Gastrocnemius medialis (tissue), 4 donors: ENCODE results near the gene TOM1. TPM values are rescaled to one million over a fixed set of nuclear protein-coding genes. Genes with fewer than 3 reads are reported as not detected.
A peak's percentile ranks its signal among the peaks of the same experiment; 100 is the strongest.

Experiments
- ATAC-seq, 2 donors: fragments of 150-250 bp; one replicate each; pipeline ENCODE4 v1.9.1; 2016
- DNase-seq, 2 donors: peaks; one replicate each; pipeline ENCODE4 v3.0.0-alpha.2; 2019
- H3K27ac ChIP-seq, 4 donors: fragments of 200-600 bp; sonication (generic); 1 replicate in 1 of 4; 2 replicates in 3 of 4; pipeline ENCODE4 v1.5.1; 2016 to 2018; ENCODE audit warnings: mild to moderate bottlenecking in 2 of 4, moderate library complexity in 1 of 4
- H3K27me3 ChIP-seq, 3 donors: fragments of 200-600 bp; sonication (generic) in 2 of 3; 1 replicate in 1 of 3; 2 replicates in 2 of 3; pipeline versions ENCODE4 v1.5.1 to v1.6.0; 2016 to 2019; ENCODE audit warnings: mild to moderate bottlenecking in 1 of 3, moderate library complexity in 1 of 3
- H3K36me3 ChIP-seq, 2 donors: fragments of 200-600 bp; sonication (generic) in 1 of 2; one replicate each; pipeline ENCODE4 v1.5.1; 2017 to 2018
- H3K4me1 ChIP-seq, 2 donors: fragments of 200-600 bp; sonication (generic) in 1 of 2; one replicate each; pipeline ENCODE4 v1.5.1; 2016 to 2017; ENCODE audit warnings: mild to moderate bottlenecking in 2 of 2
- H3K4me3 ChIP-seq, 4 donors: fragments of 200-600 bp; sonication (generic) in 3 of 4; 1 replicate in 1 of 4; 2 replicates in 3 of 4; pipeline ENCODE4 v1.5.1; 2016 to 2019; ENCODE audit warnings: mild to moderate bottlenecking in 2 of 4
- H3K9me3 ChIP-seq, 3 donors: fragments of 200-600 bp; sonication (generic) in 2 of 3; 1 replicate in 1 of 3; 2 replicates in 2 of 3; pipeline ENCODE4 v1.5.1; 2016 to 2019
- POLR2A ChIP-seq, 2 donors: fragments of 450-650 bp; IDR thresholded peaks; one replicate each; pipeline ENCODE4 v1.6.1; 2017; ENCODE audit warnings: antibody characterized with exemption in 2 of 2, mild to moderate bottlenecking in 2 of 2, moderate library complexity in 2 of 2
- in situ Hi-C, 4 donors: fragments of 200-750 bp; cut with MboI; loops; one replicate each; pipeline versions ENCODE4 v1.15.0 to v1.8.0; 2017; ENCODE audit warnings: low sequenced_read_pairs in 4 of 4
- intact Hi-C: fragments of 100-400 bp; cut with DNase I; formaldehyde crosslinking; loops from one replicate; pipeline ENCODE4 v1.15.1; 2023; ENCODE audit warnings: low total_unique reads
- total RNA-seq, 4 donors: library from RNA; depleted of rRNA; stranded (reverse); fragments of >200 nt; gene quantifications; one replicate each; pipeline versions ENCODE4 v1.1.0 to v1.2.3, GENCODE V29; 2016
- TF ChIP-seq, protein P1 (sequence below), 5 experiments: fragments of 450-650 bp in 3 of 5; fragments of 200-600 bp in 2 of 5; sonication (generic) in 2 of 5; IDR thresholded peaks in 4 of 5; conservative IDR thresholded peaks in 1 of 5; 1 replicate in 4 of 5; 2 replicates in 1 of 5; pipeline ENCODE4 v1.5.1; 2016 to 2019; ENCODE audit warnings: antibody characterized with exemption in 5 of 5, mild to moderate bottlenecking in 3 of 5, moderate library complexity in 3 of 5

The TOM1 gene
- total RNA-seq, 4 donors from 2014 or later = 363 to 609 (median 425) TPM

DNA sequence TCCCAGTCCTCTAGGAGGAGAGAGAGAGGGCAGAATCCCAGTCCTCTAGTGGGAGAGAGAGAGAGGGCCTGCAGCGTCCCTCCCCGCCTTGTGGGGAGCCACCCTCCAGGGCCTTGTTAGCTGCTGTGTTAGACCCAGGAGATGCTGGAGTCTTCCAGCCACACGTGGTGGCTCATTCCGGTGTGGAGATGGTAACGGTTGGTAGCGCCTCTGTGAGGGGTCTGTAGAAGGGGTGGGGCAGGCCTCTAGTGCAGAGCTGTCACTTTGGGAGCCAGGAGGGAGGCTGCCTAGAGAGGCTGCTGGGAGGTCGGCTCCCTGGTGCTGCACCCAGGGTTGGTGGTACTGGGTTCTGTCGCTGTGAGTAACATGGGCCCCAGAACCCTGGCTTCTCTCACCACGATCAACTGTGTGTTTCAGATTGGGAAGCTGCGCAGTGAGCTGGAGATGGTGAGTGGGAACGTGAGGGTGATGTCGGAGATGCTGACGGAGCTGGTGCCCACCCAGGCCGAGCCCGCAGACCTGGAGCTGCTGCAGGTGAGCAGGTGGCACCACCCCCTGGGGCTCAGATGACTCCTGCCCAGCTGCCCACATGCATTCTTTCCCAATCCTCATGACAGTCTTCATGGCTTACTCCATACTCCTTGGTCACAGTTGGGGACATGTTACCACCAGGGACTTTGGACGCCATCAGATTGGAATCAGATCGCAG lies 27.3 kb downstream of the TOM1 start:
- H3K27me3 ChIP-seq = no peaks in the 10 kb centered on the region
- DNase-seq (no peak), ATAC-seq (no peak)
- intact Hi-C loops (no loop called here), in situ Hi-C loops (loop anchor here in 2 of 4 donors (25.0 kb wide), 1 partner anchor 260 kb away; no protein-coding TSS in a partner anchor)
- TF ChIP-seq, protein P1, sequence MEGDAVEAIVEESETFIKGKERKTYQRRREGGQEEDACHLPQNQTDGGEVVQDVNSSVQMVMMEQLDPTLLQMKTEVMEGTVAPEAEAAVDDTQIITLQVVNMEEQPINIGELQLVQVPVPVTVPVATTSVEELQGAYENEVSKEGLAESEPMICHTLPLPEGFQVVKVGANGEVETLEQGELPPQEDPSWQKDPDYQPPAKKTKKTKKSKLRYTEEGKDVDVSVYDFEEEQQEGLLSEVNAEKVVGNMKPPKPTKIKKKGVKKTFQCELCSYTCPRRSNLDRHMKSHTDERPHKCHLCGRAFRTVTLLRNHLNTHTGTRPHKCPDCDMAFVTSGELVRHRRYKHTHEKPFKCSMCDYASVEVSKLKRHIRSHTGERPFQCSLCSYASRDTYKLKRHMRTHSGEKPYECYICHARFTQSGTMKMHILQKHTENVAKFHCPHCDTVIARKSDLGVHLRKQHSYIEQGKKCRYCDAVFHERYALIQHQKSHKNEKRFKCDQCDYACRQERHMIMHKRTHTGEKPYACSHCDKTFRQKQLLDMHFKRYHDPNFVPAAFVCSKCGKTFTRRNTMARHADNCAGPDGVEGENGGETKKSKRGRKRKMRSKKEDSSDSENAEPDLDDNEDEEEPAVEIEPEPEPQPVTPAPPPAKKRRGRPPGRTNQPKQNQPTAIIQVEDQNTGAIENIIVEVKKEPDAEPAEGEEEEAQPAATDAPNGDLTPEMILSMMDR (IDR thresholded peaks at IDR 0.05 in 4 of 5, conservative IDR thresholded peaks at IDR 0.05 in 1 of 5) = no peak
- no peak for TF ChIP-seq POLR2A (IDR thresholded peaks at IDR 0.05)
- H3K36me3 ChIP-seq = peaks cover 0 to 70% of the 10 kb centered on the region in 2 donors
- H3K9me3 ChIP-seq = no peaks in the 10 kb centered on the region
- H3K27ac ChIP-seq = peak overlapping the region; percentile 83 to 98 (median 92)
- peaks cover 7 to 14% of the 10 kb centered on the region in 2 donors for H3K4me1 ChIP-seq
- H3K4me3 ChIP-seq = no peak overlapping the region

- intact Hi-C loops = loop anchor here (1.0 kb wide), 1 partner anchor 12 kb away; no protein-coding TSS in a partner anchor
- H3K27ac ChIP-seq = peak overlapping the region; percentile 83 to 98 (median 92)
- no peaks in the 10 kb centered on the region for H3K27me3 ChIP-seq
- H3K9me3 ChIP-seq = no peaks in the 10 kb centered on the region
- peak; percentile 17 to 48 for ATAC-seq
- no peak for DNase-seq
- TF ChIP-seq POLR2A (IDR thresholded peaks at IDR 0.05) = no peak
- TF ChIP-seq, protein P1 (IDR thresholded peaks at IDR 0.05 in 4 of 5, conservative IDR thresholded peaks at IDR 0.05 in 1 of 5) = no peak
- H3K36me3 ChIP-seq = peaks cover 0 to 71% of the 10 kb centered on the region in 2 donors
- in situ Hi-C loops = loop anchor here in 2 of 4 donors (25.0 kb wide), 1 partner anchor 259 kb away; no protein-coding TSS in a partner anchor
- no peak overlapping the region for H3K4me3 ChIP-seq
- H3K4me1 ChIP-seq = peaks cover 7 to 14% of the 10 kb centered on the region in 2 donors
Measured at GRCh38 chr22:35327690-35328471, 28.2 kb downstream of the TOM1 start.

DNA sequence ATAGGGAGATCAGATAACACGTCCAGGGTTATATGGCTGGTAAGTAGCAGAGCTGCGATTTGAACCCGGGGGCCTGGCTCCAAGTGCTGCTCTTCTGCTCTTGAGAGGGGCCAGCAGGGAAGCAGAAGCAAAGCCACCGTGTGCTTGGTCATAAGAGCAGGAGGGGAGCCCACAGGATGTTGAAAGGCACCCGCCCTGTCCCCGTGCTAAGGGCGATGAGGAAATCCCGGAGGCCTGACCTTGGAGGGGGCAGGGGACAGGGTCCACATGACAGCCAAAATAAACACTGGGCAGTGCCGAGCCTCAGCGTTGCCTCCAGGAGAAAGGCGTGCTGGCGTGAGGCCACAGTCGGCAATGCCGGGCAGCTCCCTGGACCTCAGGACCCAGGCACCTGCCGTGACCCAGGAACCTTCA lies 28.8 kb downstream of the TOM1 start:
- ATAC-seq (peak; percentile 54 to 73), DNase-seq (peak; percentile 53 to 90)
- peaks cover 7 to 14% of the 10 kb centered on the region in 2 donors for H3K4me1 ChIP-seq
- no peak overlapping the region for H3K4me3 ChIP-seq
- in situ Hi-C loops = loop anchor here in 2 of 4 donors (25.0 kb wide), 1 partner anchor 259 kb away; no protein-coding TSS in a partner anchor
- H3K27ac ChIP-seq = peak overlapping the region; percentile 83 to 98 (median 92)
- TF ChIP-seq POLR2A (IDR thresholded peaks at IDR 0.05) = peak; percentile 50 to 63
- TF ChIP-seq, protein P1 (IDR thresholded peaks at IDR 0.05 in 4 of 5, conservative IDR thresholded peaks at IDR 0.05 in 1 of 5) = no peak
- H3K36me3 ChIP-seq = peaks cover 0 to 71% of the 10 kb centered on the region in 2 donors
- H3K27me3 ChIP-seq = no peaks in the 10 kb centered on the region
- H3K9me3 ChIP-seq = no peaks in the 10 kb centered on the region
- intact Hi-C loops = loop anchor here (1.0 kb wide), 1 partner anchor 12 kb away; no protein-coding TSS in a partner anchor

DNA sequence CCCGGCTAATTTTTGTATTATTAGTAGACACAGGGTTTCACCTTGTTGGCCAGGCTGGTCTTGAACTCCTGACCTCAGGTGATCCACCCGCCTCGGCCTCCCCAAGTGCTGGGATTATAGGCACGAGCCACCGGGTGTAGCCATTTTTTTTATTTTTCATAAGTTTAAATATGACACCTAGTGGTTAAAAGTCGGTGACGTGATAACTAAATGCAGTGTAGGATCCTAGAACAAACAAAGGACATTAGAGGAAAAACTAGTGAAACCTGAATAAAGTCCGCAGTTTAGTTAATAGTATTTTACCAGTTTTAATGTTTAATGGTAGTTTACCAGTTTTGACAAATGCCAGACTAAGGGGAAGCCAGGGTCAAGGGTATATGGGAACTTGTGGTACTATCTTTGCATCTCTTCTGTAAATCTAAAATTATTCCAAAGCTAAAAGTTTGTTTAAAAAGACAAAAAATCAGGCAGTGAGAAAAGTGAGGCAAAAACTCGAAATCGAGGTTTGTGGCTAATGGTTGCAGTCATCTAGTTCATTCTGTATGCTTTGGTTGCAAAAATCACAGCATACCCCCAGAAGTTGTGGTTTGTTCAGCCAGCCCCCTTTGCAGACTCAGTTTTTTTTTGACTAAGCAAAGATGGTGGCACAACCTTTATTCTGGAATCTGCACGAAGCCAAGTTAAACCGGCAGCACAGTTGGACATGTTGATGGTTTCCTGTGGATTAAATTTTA lies 29.6 kb downstream of the TOM1 start:
- DNase-seq (no peak), ATAC-seq (no peak)
- no peak overlapping the region for H3K4me3 ChIP-seq
- peaks cover 7 to 14% of the 10 kb centered on the region in 2 donors for H3K4me1 ChIP-seq
- in situ Hi-C loops = loop anchor here in 2 of 4 donors (25.0 kb wide), 1 partner anchor 258 kb away; no protein-coding TSS in a partner anchor
- intact Hi-C loops = no loop called here
- H3K9me3 ChIP-seq = no peaks in the 10 kb centered on the region
- H3K27ac ChIP-seq = peak overlapping the region; percentile 83 to 98 (median 92)
- peaks cover 0 to 71% of the 10 kb centered on the region in 2 donors for H3K36me3 ChIP-seq
- no peak for TF ChIP-seq POLR2A (IDR thresholded peaks at IDR 0.05)
- TF ChIP-seq, protein P1 (IDR thresholded peaks at IDR 0.05 in 4 of 5, conservative IDR thresholded peaks at IDR 0.05 in 1 of 5) = peak in 1 of 5 experiments; percentile 19
- H3K27me3 ChIP-seq = no peaks in the 10 kb centered on the region
